Measurements from ENCODE around the gene SLC9A9.

DNA sequence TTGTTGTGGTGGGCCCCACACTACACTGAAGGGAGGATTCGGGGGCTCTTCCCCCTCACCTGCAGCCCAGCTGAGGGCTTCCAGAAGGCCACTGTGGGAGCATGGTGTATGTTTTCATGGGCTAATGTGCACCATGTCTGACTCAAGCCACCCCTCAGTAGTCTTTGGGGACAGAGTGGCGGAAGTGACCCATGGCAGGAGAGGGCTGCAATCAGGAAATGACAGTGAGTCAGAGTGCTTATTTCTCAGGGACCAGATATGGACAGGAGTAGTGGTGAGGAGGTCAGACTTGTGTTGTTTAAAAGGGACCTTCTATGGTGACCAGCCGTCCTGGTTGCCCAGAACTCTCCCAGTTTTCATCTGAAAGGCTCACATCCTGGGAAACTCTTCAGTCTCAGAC lies 32.8 kb upstream of the SLC9A9 start:
- TF ChIP-seq, protein P1, sequence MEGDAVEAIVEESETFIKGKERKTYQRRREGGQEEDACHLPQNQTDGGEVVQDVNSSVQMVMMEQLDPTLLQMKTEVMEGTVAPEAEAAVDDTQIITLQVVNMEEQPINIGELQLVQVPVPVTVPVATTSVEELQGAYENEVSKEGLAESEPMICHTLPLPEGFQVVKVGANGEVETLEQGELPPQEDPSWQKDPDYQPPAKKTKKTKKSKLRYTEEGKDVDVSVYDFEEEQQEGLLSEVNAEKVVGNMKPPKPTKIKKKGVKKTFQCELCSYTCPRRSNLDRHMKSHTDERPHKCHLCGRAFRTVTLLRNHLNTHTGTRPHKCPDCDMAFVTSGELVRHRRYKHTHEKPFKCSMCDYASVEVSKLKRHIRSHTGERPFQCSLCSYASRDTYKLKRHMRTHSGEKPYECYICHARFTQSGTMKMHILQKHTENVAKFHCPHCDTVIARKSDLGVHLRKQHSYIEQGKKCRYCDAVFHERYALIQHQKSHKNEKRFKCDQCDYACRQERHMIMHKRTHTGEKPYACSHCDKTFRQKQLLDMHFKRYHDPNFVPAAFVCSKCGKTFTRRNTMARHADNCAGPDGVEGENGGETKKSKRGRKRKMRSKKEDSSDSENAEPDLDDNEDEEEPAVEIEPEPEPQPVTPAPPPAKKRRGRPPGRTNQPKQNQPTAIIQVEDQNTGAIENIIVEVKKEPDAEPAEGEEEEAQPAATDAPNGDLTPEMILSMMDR (IDR thresholded peaks at IDR 0.05) = no peak
- TF ChIP-seq POLR2A (IDR thresholded peaks at IDR 0.05) = no peak
- no peak for TF ChIP-seq POLR2AphosphoS5 (IDR thresholded peaks at IDR 0.05)
- no peak for TF ChIP-seq EP300 (IDR thresholded peaks at IDR 0.05)

Measured in gastroesophageal sphincter (tissue), 3 donors.